Neuron (in vitro differentiated cells): ENCODE results near the gene ADK.

Source experiments
- H2AFZ ChIP-seq: one replicate; pipeline ENCODE4 v1.6.1; 2013; ENCODE audit warnings: low read depth, mild to moderate bottlenecking, inconsistent platforms, low read length, moderate library complexity
- H3K27me3 ChIP-seq: one replicate; pipeline ENCODE4 v1.6.1; 2013; ENCODE audit warnings: low read length; ENCODE audit not compliant: insufficient read depth
- H3K36me3 ChIP-seq: one replicate; pipeline ENCODE4 v1.6.1; 2013; ENCODE audit warnings: low read length; ENCODE audit not compliant: insufficient read depth
- H3K4me1 ChIP-seq: one replicate; pipeline ENCODE4 v1.6.1; 2013; ENCODE audit warnings: low read length; ENCODE audit not compliant: insufficient read depth
- H3K4me3 ChIP-seq: 2 replicates; pipeline ENCODE4 v1.5.1; 2013; ENCODE audit warnings: mild to moderate bottlenecking, low read length, moderate library complexity
- H3K9me3 ChIP-seq: one replicate; pipeline ENCODE4 v1.6.1; 2013; ENCODE audit warnings: low read length

ADK gene

GRCh38 chr10:74672430-74673165 is 521.6 kb downstream of the ADK start:
- peaks cover 4% of the 10 kb centered on the region for H3K36me3 ChIP-seq
- H3K4me3 ChIP-seq: no peak overlapping the region
- H3K27me3 ChIP-seq: no peaks in the 10 kb centered on the region
- H3K9me3 ChIP-seq: peaks cover 4% of the 10 kb centered on the region
- peaks cover 8% of the 10 kb centered on the region for H3K4me1 ChIP-seq
- H2AFZ ChIP-seq: no peak overlapping the region

- Histone ChIP-seq H3K9me3 (peaks cover 4% of the 10 kb centered on the region), H3K36me3 (peaks cover 4% of the 10 kb centered on the region), H3K4me1 (peaks cover 8% of the 10 kb centered on the region), H2AFZ (no peak overlapping the region), H3K27me3 (no peaks in the 10 kb centered on the region), H3K4me3 (no peak overlapping the region)
Measured at GRCh38 chr10:74674927-74675326, 523.9 kb downstream of the ADK start.

GRCh38 chr10:74675484-74675883 is 524.5 kb downstream of the ADK start:
- Histone ChIP-seq H3K4me3 (no peak overlapping the region), H3K27me3 (no peaks in the 10 kb centered on the region), H2AFZ (no peak overlapping the region), H3K9me3 (peaks cover 4% of the 10 kb centered on the region), H3K4me1 (peaks cover 8% of the 10 kb centered on the region), H3K36me3 (peaks cover 4% of the 10 kb centered on the region)

GRCh38 chr10:74677951-74678350 is 526.9 kb downstream of the ADK start:
- peaks cover 8% of the 10 kb centered on the region for H3K4me1 ChIP-seq
- H3K4me3 ChIP-seq: no peak overlapping the region
- H3K27me3 ChIP-seq: no peaks in the 10 kb centered on the region
- no peak overlapping the region for H2AFZ ChIP-seq
- H3K9me3 ChIP-seq: peaks cover 4% of the 10 kb centered on the region
- H3K36me3 ChIP-seq: peaks cover 4% of the 10 kb centered on the region

GRCh38 chr10:74681917-74682627 is 531.1 kb downstream of the ADK start:
- H3K4me3 ChIP-seq: no peak overlapping the region
- H3K36me3 ChIP-seq: peaks cover 3% of the 10 kb centered on the region
- H3K9me3 ChIP-seq: no peaks in the 10 kb centered on the region
- H3K4me1 ChIP-seq: no peaks in the 10 kb centered on the region
- no peak overlapping the region for H2AFZ ChIP-seq
- H3K27me3 ChIP-seq: no peaks in the 10 kb centered on the region

- H3K27me3 ChIP-seq: no peaks in the 10 kb centered on the region
- H2AFZ ChIP-seq: no peak overlapping the region
- H3K9me3 ChIP-seq: no peaks in the 10 kb centered on the region
- H3K4me1 ChIP-seq: no peaks in the 10 kb centered on the region
- H3K4me3 ChIP-seq: no peak overlapping the region
- H3K36me3 ChIP-seq: peaks cover 4% of the 10 kb centered on the region
Measured at GRCh38 chr10:74683067-74683466, 532.0 kb downstream of the ADK start.

- Histone ChIP-seq H2AFZ (no peak overlapping the region), H3K4me3 (no peak overlapping the region), H3K4me1 (no peaks in the 10 kb centered on the region), H3K36me3 (peaks cover 4% of the 10 kb centered on the region), H3K27me3 (no peaks in the 10 kb centered on the region), H3K9me3 (no peaks in the 10 kb centered on the region)
Measured at GRCh38 chr10:74683621-74684364, 532.8 kb downstream of the ADK start.

- H3K4me1 ChIP-seq: no peaks in the 10 kb centered on the region
- no peak overlapping the region for H3K4me3 ChIP-seq
- no peaks in the 10 kb centered on the region for H3K9me3 ChIP-seq
- no peak overlapping the region for H2AFZ ChIP-seq
- no peaks in the 10 kb centered on the region for H3K27me3 ChIP-seq
- H3K36me3 ChIP-seq: peaks cover 4% of the 10 kb centered on the region
Measured at GRCh38 chr10:74684462-74684861, 533.4 kb downstream of the ADK start.

- Histone ChIP-seq H3K27me3 (no peaks in the 10 kb centered on the region), H3K36me3 (peaks cover 4% of the 10 kb centered on the region), H2AFZ (no peak overlapping the region), H3K4me1 (no peaks in the 10 kb centered on the region), H3K9me3 (no peaks in the 10 kb centered on the region), H3K4me3 (no peak overlapping the region)
Measured at GRCh38 chr10:74685564-74685963, 534.5 kb downstream of the ADK start.

GRCh38 chr10:74690393-74690792 is 539.4 kb downstream of the ADK start:
- H3K27me3 ChIP-seq: no peaks in the 10 kb centered on the region
- peaks cover 4% of the 10 kb centered on the region for H3K36me3 ChIP-seq
- H3K9me3 ChIP-seq: no peaks in the 10 kb centered on the region
- no peak overlapping the region for H2AFZ ChIP-seq
- no peaks in the 10 kb centered on the region for H3K4me1 ChIP-seq
- no peak overlapping the region for H3K4me3 ChIP-seq

GRCh38 chr10:74691164-74691563 is 540.1 kb downstream of the ADK start:
- Histone ChIP-seq H3K4me3 (no peak overlapping the region), H3K36me3 (peaks cover 4% of the 10 kb centered on the region), H3K4me1 (no peaks in the 10 kb centered on the region), H2AFZ (no peak overlapping the region), H3K27me3 (no peaks in the 10 kb centered on the region), H3K9me3 (no peaks in the 10 kb centered on the region)

GRCh38 chr10:74704629-74705357 is 553.8 kb downstream of the ADK start:
- Histone ChIP-seq H3K4me3 (no peak overlapping the region), H3K4me1 (no peaks in the 10 kb centered on the region), H2AFZ (no peak overlapping the region), H3K9me3 (no peaks in the 10 kb centered on the region), H3K27me3 (no peaks in the 10 kb centered on the region), H3K36me3 (peaks cover 2% of the 10 kb centered on the region)
